Bronchial epithelial cell (primary cell): ENCODE measurements around the gene ADIPOR2. TPM values are rescaled to one million over a fixed set of nuclear protein-coding genes. Genes with fewer than 3 reads are reported as not detected.

Experiments used
- DNase-seq: peaks from one replicate; pipeline ENCODE4 v3.0.0-alpha.2; 2010; ENCODE audit warnings: low read depth
- FAIRE-seq: peaks from 2 replicates; lab custom pipeline; 2011; peaks lifted over from hg19 to GRCh38; lab: Jason Lieb, UNC
- H3K27me3 ChIP-seq: 2 replicates; pipeline ENCODE4 v1.5.1; 2011; ENCODE audit warnings: low read length; ENCODE audit not compliant: control insufficient read depth, insufficient read depth
- H3K36me3 ChIP-seq: 2 replicates; pipeline ENCODE4 v1.5.1; 2011; ENCODE audit warnings: low read length; ENCODE audit not compliant: control insufficient read depth, insufficient read depth
- H3K4me3 ChIP-seq: 2 replicates; pipeline ENCODE4 v1.5.1; 2011; ENCODE audit warnings: mild to moderate bottlenecking, low read depth, low read length, control low read depth
- total RNA-seq: library from RNA; depleted of rRNA; stranded (reverse); fragments of >200 nt; gene quantifications from 2 replicates; pipeline ENCODE4 v1.2.1, GENCODE V29; 2014
- TF ChIP-seq, protein P1 (sequence below): IDR thresholded peaks from 2 replicates; pipeline ENCODE4 v1.5.1; 2011; ENCODE audit warnings: mild to moderate bottlenecking, moderate library complexity, low read length, control low read depth, inconsistent platforms; ENCODE audit not compliant: insufficient read depth, severe bottlenecking

Gene ADIPOR2
- total RNA-seq, 1 donor from 2014 or later: 41.6 TPM

DNA sequence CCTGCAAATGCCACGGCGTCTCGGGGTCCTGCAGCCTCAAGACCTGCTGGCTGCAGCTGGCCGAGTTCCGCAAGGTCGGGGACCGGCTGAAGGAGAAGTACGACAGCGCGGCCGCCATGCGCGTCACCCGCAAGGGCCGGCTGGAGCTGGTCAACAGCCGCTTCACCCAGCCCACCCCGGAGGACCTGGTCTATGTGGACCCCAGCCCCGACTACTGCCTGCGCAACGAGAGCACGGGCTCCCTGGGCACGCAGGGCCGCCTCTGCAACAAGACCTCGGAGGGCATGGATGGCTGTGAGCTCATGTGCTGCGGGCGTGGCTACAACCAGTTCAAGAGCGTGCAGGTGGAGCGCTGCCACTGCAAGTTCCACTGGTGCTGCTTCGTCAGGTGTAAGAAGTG is 45.1 kb upstream of the ADIPOR2 start:
- DNase-seq: no peak
- Histone ChIP-seq H3K27me3 (no peaks in the 10 kb centered on the region), H3K4me3 (no peak overlapping the region), H3K36me3 (no peaks in the 10 kb centered on the region)
- FAIRE-seq: no peak
- TF ChIP-seq, protein P1, sequence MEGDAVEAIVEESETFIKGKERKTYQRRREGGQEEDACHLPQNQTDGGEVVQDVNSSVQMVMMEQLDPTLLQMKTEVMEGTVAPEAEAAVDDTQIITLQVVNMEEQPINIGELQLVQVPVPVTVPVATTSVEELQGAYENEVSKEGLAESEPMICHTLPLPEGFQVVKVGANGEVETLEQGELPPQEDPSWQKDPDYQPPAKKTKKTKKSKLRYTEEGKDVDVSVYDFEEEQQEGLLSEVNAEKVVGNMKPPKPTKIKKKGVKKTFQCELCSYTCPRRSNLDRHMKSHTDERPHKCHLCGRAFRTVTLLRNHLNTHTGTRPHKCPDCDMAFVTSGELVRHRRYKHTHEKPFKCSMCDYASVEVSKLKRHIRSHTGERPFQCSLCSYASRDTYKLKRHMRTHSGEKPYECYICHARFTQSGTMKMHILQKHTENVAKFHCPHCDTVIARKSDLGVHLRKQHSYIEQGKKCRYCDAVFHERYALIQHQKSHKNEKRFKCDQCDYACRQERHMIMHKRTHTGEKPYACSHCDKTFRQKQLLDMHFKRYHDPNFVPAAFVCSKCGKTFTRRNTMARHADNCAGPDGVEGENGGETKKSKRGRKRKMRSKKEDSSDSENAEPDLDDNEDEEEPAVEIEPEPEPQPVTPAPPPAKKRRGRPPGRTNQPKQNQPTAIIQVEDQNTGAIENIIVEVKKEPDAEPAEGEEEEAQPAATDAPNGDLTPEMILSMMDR: no peak

DNA sequence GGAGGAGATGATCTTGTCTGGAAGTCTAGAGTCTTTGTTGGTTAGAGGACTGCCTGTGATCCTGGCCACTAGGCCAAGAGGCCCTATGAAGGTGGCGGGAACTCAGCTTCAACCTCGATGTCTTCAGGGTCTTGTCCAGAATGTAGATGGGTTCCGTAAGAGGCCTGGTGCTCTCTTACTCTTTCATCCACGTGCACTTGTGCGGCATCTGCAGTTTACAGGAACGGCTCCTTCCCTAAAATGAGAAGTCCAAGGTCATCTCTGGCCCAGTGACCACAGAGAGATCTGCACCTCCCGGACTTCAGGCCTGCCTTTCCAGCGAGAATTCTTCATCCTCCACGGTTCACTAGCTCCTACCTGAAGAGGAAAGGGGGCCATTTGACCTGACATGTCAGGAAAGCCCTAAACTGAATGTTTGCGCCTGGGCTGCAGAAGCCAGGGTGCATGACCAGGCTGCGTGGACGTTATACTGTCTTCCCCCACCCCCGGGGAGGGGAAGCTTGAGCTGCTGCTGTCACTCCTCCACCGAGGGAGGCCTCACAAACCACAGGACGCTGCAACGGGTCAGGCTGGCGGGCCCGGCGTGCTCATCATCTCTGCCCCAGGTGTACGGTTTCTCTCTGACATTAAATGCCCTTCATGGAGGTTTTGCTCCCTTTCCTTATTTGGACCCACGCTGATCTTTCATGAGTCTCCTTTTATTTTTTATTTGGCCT is 44.1 kb upstream of the ADIPOR2 start:
- FAIRE-seq (no peak), DNase-seq (no peak)
- Histone ChIP-seq H3K4me3 (no peak overlapping the region), H3K27me3 (no peaks in the 10 kb centered on the region), H3K36me3 (no peaks in the 10 kb centered on the region)
- TF ChIP-seq, protein P1: no peak

DNA sequence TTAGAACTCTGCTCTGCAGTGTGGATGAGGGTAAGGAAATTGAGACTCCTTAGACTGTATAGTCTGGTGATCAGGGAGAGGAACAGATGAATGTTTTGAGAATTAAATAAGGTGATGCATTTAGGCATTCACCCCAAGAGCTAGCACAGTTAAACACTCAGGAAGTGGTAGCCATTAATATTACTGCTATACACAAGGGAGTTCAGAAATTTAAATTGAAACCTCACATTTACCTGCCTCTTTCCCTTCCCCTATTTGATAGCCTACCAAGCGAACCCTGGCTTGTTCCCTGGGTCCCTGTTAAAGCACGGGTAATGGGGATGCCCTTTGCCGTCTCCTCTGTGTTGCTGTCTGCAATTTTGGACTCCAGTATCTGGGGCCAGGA is 43.6 kb upstream of the ADIPOR2 start:
- Histone ChIP-seq H3K36me3 (no peaks in the 10 kb centered on the region), H3K4me3 (no peak overlapping the region), H3K27me3 (no peaks in the 10 kb centered on the region)
- TF ChIP-seq, protein P1: no peak
- no peak for FAIRE-seq
- no peak for DNase-seq

DNA sequence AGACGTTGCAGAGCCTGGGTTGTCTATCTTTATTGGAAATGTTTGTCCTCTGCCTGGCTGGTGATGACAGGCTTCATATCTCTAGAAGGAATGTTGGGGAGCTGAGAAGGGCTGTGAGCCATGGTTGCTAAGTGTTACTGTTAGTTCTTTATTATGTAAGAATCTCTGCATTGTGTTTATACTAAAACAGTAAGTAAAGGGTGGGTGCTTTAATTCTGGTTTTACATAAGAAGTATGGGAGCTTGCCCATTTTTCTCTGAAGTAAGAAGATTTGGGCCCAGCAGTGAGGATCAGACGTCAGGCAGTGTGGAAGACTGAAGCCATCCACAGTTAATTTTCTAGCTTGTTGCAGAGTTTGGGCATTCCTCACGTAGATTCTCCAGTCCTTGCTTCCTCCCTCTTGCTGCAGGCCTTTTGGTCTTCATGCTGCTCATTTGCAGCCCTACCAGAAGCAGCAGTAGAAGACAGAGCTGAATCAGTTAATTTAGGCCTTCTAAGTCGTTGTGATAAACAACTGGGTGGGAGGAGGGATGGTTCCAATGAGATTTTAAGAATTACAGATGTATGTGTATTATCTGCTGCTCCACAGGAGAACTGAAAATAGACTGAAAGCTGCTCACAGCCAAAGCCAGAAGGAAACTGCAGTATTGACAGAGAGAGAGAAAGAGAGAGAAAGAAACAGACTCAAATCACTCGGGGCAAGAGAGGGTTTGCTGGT is 40.5 kb upstream of the ADIPOR2 start:
- FAIRE-seq (no peak), DNase-seq (no peak)
- Histone ChIP-seq H3K27me3 (no peaks in the 10 kb centered on the region), H3K4me3 (no peak overlapping the region), H3K36me3 (no peaks in the 10 kb centered on the region)
- TF ChIP-seq, protein P1: no peak

DNA sequence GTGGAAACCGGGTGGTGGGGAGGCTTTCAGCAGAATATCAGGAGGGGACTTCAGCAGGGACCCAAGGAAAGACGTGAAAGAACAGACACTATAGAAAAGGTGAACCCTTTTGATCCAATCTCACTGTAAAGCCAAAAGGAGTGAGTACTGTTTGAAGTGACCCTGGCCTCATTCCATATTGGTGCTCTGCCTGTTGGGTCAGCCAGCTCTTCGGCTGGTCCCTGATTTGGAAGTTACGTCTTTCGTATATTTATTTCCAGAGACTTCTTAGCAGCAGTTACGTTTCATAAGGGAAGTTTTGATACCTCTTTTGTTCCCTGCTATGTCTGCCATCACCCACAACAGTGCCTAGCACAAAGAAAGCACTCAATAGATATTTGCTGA is 39.9 kb upstream of the ADIPOR2 start:
- FAIRE-seq (no peak), DNase-seq (no peak)
- Histone ChIP-seq H3K36me3 (no peaks in the 10 kb centered on the region), H3K4me3 (no peak overlapping the region), H3K27me3 (no peaks in the 10 kb centered on the region)
- TF ChIP-seq, protein P1: no peak
